HG03354 (cell line): ENCODE measurements around the gene GCLC.

ENCODE experiments used
- ATAC-seq: cut with Tn5 transposase; IDR thresholded peaks from one replicate; pipeline ENCODE4 v1.9.1; 2021; ENCODE audit warnings: mild to moderate bottlenecking; ENCODE audit not compliant: unreplicated experiment, poor library complexity, severe bottlenecking

GCLC gene

DNA sequence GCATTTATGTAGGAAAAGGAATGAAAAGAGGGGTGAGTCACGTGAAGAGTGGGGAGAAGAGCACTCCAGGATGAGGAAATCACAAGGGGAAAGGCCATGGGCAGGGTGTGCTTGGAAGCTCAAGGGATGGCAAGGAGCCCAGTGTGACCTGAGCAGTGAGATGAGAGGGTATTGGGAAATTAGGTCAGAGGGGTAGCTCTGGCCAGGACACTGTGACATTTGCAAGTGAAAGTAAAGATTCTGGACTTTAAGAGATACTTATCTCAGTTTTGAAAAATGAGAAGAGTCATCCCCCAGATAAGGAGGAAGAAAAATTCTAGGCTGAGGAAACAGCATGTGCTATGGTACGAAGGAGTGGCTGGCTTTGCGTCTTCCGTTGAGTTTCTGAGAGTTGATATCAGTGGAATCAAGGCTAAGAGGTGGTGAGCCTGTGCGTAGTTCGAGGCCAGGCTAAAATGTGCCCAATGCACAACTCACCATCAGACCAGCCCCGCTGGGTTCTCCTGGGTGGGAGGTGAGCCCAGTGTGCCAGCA is 79.9 kb downstream of the GCLC start:
- ATAC-seq: no peak

DNA sequence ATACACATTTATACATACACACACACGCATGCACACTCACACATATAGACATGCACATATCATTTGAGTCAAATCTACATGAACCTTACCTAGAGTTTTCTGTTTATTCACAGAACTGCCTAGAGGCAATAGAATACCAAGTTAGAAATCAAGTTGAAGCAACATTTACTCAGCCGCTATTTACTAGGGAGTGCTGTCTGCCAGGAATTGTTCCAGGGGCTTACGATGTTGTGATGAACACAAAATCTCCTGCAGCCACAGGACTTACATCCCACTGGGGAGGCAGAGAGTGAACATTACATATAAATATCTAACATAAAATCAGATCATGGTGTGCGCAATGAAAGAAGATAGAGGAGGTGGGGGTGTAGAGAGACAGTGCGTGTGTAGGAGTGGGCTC is 80.4 kb downstream of the GCLC start:
- no peak for ATAC-seq

- ATAC-seq: peak; percentile 46
Observed at GRCh38 chr6:53461696-53462095, 83.2 kb downstream of the GCLC start.

DNA sequence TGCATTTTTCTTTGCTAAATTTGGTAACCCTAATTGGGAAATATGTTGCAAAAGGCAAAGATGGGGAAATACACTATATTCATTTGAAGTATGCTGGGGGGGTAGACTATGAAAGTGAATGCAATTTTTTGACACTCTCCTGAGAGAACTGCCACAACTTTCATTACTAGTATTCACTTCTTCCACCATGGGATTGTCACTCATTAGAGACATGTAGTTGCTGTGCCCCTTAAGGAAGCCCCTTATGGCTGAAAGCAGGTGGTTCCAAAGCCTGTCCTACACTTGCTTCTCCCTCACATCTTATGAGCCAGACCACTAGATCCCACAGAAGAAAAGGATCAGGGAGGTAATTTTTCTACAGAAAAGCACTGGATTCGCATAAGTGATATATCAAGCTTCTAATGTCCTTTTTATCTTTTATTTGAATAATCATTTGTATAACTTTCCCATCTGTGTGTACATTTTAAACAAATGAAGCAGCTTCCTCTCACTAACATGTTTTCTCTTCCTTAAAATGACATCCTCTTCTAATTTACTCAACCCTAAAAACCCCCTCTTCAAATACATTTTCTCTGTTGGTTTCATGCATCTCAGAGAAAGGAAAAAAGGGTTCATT is 83.8 kb downstream of the GCLC start:
- ATAC-seq: peak; percentile 66

GRCh38 chr6:53458105-53458866 is 86.6 kb downstream of the GCLC start:
- ATAC-seq: no peak

DNA sequence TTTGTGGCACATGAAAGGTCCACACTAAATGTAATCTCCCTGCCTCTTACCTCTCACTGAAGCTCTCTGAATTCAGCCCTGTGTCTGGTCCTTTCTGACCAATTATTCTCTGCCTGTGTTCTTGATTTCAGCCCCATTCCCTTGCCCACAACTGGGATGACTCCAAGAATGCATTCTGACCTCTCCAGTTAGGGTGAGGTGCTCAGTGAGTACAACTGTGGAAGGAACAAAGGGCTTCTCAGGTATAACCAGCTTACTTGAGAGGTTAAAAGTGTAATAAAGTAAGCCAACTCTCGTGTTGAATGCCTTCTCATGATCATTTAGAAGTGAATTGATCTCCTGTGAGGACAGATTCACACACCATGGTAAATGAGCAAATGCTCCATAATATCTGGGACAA is 88.1 kb downstream of the GCLC start:
- no peak for ATAC-seq

DNA sequence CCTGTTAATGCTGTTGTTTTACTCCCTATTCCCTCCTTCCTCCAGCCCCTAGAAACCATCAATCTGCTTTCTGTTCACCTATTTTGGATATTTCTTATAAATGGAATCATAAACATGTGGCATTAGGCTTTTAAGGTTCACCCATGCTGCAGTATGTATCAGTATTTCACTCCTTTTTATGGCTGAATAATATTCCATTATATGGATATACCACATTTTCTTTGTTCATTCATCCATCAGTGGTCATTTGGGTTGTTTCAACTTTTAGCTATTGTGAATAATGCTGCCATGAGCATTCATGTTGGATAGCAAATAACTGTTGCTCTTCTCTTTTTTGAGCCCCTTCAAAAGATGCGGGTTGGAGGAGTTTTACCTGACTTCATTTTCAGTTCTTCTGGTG is 89.2 kb downstream of the GCLC start:
- ATAC-seq: no peak

- no peak for ATAC-seq
Observed at GRCh38 chr6:53451165-53451564, 93.7 kb downstream of the GCLC start.

GRCh38 chr6:53447865-53448264 is 97.0 kb downstream of the GCLC start:
- no peak for ATAC-seq
